Measurements from ENCODE around the gene MYOM1. TPM values are rescaled to one million over a fixed set of nuclear protein-coding genes. Genes with fewer than 3 reads are reported as not detected.

MYOM1 gene
- total RNA-seq, 1 experiment from 2014 or later, result 0.92 TPM

DNA sequence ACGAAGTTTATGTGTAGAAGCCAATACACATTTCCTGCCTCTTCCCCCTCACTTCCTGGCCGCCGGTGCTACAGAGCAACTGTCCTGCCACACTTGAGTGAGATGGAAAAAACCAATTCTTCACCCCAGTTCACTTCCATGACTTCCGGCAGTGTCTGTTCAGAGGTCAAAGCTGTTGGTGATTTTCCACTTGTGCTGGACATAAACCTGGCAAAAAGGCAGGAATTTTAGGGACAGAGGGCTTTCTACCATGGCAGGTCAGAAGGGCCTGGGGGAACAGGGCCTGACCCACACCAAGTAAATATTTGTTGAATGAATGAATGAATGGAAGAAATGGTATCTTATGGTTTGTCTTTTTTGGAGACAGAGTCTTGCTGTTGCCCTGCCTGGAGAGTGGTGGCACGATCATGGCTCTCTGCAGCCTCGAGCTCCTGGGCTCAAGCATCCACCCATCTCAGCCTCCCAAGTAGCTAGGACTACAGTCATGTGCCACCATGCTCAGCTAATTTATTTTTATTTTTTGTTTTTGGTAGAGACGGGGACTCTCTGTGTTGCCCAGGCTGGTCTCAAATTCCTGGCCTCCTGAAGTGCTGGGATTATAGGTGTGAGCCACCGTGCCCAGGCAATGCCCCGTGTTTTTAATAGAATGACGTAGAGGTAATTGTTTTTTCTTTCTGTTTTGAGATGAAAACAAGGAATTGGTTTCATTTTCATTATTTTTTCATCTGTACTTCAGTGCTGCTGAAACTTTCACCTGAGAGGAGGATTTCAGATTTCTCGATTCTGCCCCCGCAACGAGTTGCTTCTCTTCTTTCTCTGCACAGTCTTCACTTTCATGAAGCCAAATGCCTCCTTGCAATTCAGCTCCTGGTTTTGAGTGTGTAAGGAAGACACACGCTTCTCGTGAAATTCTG lies 158.8 kb downstream of the MYOM1 start:
- intact Hi-C loops (cut with micrococcal nuclease; ENCODE audit: unreplicated experiment), result no loop called here
- DNase-seq (ENCODE audit: low read depth, low spot score), result no peak
- ChIA-PET POLR2A (interaction anchor here (0.6 kb wide), 1 partner anchor 562 kb away, joined by 18 read pairs; no protein-coding TSS in a partner anchor), CTCF (no interaction called here)
- no TSS peak for BruUV-seq (replicated peaks)
- Histone ChIP-seq H3K4me1 (ENCODE audit: control insufficient read depth, insufficient read depth, low read length) (peaks cover 40% of the 10 kb centered on the region), H3K9me3 (ENCODE audit: control insufficient read depth, insufficient read depth, low read depth, low read length) (no peaks in the 10 kb centered on the region), H3K36me3 (ENCODE audit: control insufficient read depth, insufficient read depth, low read length) (no peaks in the 10 kb centered on the region), H3K4me3 (ENCODE audit: low read depth in 2 of 2, low read length in 2 of 2) (no peak overlapping the region), H3K27me3 (ENCODE audit: control insufficient read depth, insufficient read depth, low read length) (no peaks in the 10 kb centered on the region), H3K27ac (ENCODE audit: low read length) (peak overlapping the region; percentile 57)
- in situ Hi-C loops (cut with HindIII; ENCODE audit: low pct_unique_long_range_greater_than_20kb, low sequenced_read_pairs), result no loop called here
- no peak for ATAC-seq
- TF ChIP-seq SIN3A (IDR thresholded peaks at IDR 0.05; ENCODE audit: borderline replicate concordance, insufficient read depth, low read depth, low read length) (no peak), REST (IDR thresholded peaks at IDR 0.05; ENCODE audit: insufficient read depth in 1 of 2, low read depth in 2 of 2, low read length in 1 of 2) (no peak), POLR2AphosphoS5 (IDR thresholded peaks at IDR 0.05; ENCODE audit: low read depth, low read length) (no peak), TCF7L2 (IDR thresholded peaks at IDR 0.05; ENCODE audit: low read depth, low read length) (no peak)
- TF ChIP-seq, protein P1, sequence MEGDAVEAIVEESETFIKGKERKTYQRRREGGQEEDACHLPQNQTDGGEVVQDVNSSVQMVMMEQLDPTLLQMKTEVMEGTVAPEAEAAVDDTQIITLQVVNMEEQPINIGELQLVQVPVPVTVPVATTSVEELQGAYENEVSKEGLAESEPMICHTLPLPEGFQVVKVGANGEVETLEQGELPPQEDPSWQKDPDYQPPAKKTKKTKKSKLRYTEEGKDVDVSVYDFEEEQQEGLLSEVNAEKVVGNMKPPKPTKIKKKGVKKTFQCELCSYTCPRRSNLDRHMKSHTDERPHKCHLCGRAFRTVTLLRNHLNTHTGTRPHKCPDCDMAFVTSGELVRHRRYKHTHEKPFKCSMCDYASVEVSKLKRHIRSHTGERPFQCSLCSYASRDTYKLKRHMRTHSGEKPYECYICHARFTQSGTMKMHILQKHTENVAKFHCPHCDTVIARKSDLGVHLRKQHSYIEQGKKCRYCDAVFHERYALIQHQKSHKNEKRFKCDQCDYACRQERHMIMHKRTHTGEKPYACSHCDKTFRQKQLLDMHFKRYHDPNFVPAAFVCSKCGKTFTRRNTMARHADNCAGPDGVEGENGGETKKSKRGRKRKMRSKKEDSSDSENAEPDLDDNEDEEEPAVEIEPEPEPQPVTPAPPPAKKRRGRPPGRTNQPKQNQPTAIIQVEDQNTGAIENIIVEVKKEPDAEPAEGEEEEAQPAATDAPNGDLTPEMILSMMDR (IDR thresholded peaks at IDR 0.05), result no peak

GRCh38 chr18:3059272-3059671 lies 160.5 kb downstream of the MYOM1 start:
- Histone ChIP-seq H3K4me3 (ENCODE audit: low read depth in 2 of 2, low read length in 2 of 2) (no peak overlapping the region), H3K9me3 (ENCODE audit: control insufficient read depth, insufficient read depth, low read depth, low read length) (no peaks in the 10 kb centered on the region), H3K4me1 (ENCODE audit: control insufficient read depth, insufficient read depth, low read length) (peaks cover 43% of the 10 kb centered on the region), H3K27me3 (ENCODE audit: control insufficient read depth, insufficient read depth, low read length) (no peaks in the 10 kb centered on the region), H3K36me3 (ENCODE audit: control insufficient read depth, insufficient read depth, low read length) (no peaks in the 10 kb centered on the region), H3K27ac (ENCODE audit: low read length) (peak overlapping the region; percentile 57; the same call in 1 of the 2 replicates)
- intact Hi-C loops (cut with micrococcal nuclease; ENCODE audit: unreplicated experiment), result no loop called here
- BruUV-seq (replicated peaks), result no TSS peak
- TF ChIP-seq, protein P1 (IDR thresholded peaks at IDR 0.05), result no peak
- TF ChIP-seq SIN3A (IDR thresholded peaks at IDR 0.05; ENCODE audit: borderline replicate concordance, insufficient read depth, low read depth, low read length) (no peak), POLR2AphosphoS5 (IDR thresholded peaks at IDR 0.05; ENCODE audit: low read depth, low read length) (no peak), TCF7L2 (IDR thresholded peaks at IDR 0.05; ENCODE audit: low read depth, low read length) (no peak), REST (IDR thresholded peaks at IDR 0.05; ENCODE audit: insufficient read depth in 1 of 2, low read depth in 2 of 2, low read length in 1 of 2) (no peak)
- ChIA-PET POLR2A (interaction anchor here (0.6 kb wide), 1 partner anchor 606 kb away, joined by 4 read pairs; no protein-coding TSS in a partner anchor), CTCF (no interaction called here)
- ATAC-seq, result no peak
- DNase-seq (ENCODE audit: low read depth, low spot score), result no peak
- in situ Hi-C loops (cut with HindIII; ENCODE audit: low pct_unique_long_range_greater_than_20kb, low sequenced_read_pairs), result no loop called here
